ENCODE results near the gene ASB6. TPM values are rescaled to one million over a fixed set of nuclear protein-coding genes. Genes with fewer than 3 reads are reported as not detected.
A peak's percentile ranks its signal among the peaks of the same experiment; 100 is the strongest.

The ASB6 gene
- total RNA-seq, 4 donors from 2014 or later = 15.4 to 22.5 (median 17.6) TPM

- H3K4me1 ChIP-seq = peaks cover 23 to 84% (median 45%) of the 10 kb centered on the region in 3 donors
- peaks cover 0 to 15% (median 6%) of the 10 kb centered on the region in 3 donors for H3K36me3 ChIP-seq
- intact Hi-C loops (cut with DNase I) = no loop called here
- H3K4me3 ChIP-seq = no peak overlapping the region
- no peaks in the 10 kb centered on the region for H3K27me3 ChIP-seq
- no peak for TF ChIP-seq CTCF (IDR thresholded peaks at IDR 0.05)
- no peak for TF ChIP-seq POLR2A (IDR thresholded peaks at IDR 0.05)
- H3K9me3 ChIP-seq = no peaks in the 10 kb centered on the region
- no peak overlapping the region for H3K27ac ChIP-seq
- DNase-seq = no peak
- 65 to 73% methylated on average over 6 of the region's 6 CpGs for WGBS, 2 donors
These were observed 13.2 kb downstream of the ASB6 start for GRCh38 chr9:129628709-129629108.

- H3K4me1 ChIP-seq = peaks cover 23 to 84% (median 45%) of the 10 kb centered on the region in 3 donors
These were observed 14.2 kb downstream of the ASB6 start for GRCh38 chr9:129627556-129628440.

GRCh38 chr9:129626625-129627284 lies 15.2 kb downstream of the ASB6 start:
- Histone ChIP-seq H3K27me3 (no peaks in the 10 kb centered on the region), H3K36me3 (no peaks in the 10 kb centered on the region), H3K4me1 (peaks cover 22 to 76% (median 38%) of the 10 kb centered on the region in 3 donors), H3K27ac (peak overlapping the region; percentile 93 to 95 (median 93)), H3K4me3 (peak overlapping the region; percentile 69 to 90 (median 84)), H3K9me3 (no peaks in the 10 kb centered on the region)
- no peak for DNase-seq
- 0 to 13% methylated on average over 6 to 19 of the region's 20 CpGs for WGBS, 2 donors
- TF ChIP-seq CTCF (IDR thresholded peaks at IDR 0.05) (no peak), POLR2A (IDR thresholded peaks at IDR 0.05) (no peak)
- intact Hi-C loops (cut with DNase I) = no loop called here

More at GRCh38 chr9:129627556-129628440, 14.2 kb downstream of the ASB6 start:
- TF ChIP-seq CTCF (IDR thresholded peaks at IDR 0.05) (no peak), POLR2A (IDR thresholded peaks at IDR 0.05) (no peak)
- Histone ChIP-seq H3K9me3 (no peaks in the 10 kb centered on the region), H3K27ac (no peak overlapping the region), H3K27me3 (no peaks in the 10 kb centered on the region), H3K4me3 (peak overlapping the region in 3 of 4 donors; percentile 69 to 90 (median 86)), H3K36me3 (peaks cover 0 to 6% (median 2%) of the 10 kb centered on the region in 3 donors)
- intact Hi-C loops (cut with DNase I) = no loop called here
- WGBS, 2 donors = 43 to 46% methylated on average over 7 to 10 of the region's 12 CpGs
- no peak for DNase-seq

GRCh38 chr9:129626079-129626624 lies 15.8 kb downstream of the ASB6 start, which contains the start of gene NTMT1:
NTMT1 (plus strand) TSS chr9:129626163; CDS start chr9:129632704, 6,541 bp downstream.
- Histone ChIP-seq H3K4me1 (peaks cover 17 to 70% (median 32%) of the 10 kb centered on the region in 3 donors), H3K9me3 (no peaks in the 10 kb centered on the region), H3K4me3 (peak within 1 kb of the TSS; percentile 69 to 90 (median 84)), H3K36me3 (no peaks in the 10 kb centered on the region), H3K27ac (peak within 1 kb of the TSS; percentile 93 to 95 (median 93)), H3K27me3 (peaks cover 0 to 3% (median 0%) of the 10 kb centered on the region in 4 donors)
- TF ChIP-seq POLR2A (IDR thresholded peaks at IDR 0.05) (peak in 3 of 4 donors; percentile 77 to 97 (median 94)), CTCF (IDR thresholded peaks at IDR 0.05) (peak in 2 of 6 experiments; percentile 4 to 29)
- WGBS, 2 donors = 1% methylated on average over 18 to 20 of the region's 55 CpGs
- intact Hi-C loops (cut with DNase I) = no loop called here
- peak; percentile 51 for DNase-seq
